Liver (tissue), 9 donors: ENCODE data around the gene PCSK6. TPM values are rescaled to one million over a fixed set of nuclear protein-coding genes. Genes with fewer than 3 reads are reported as not detected.

Experiments used
- DNase-seq: peaks from one replicate; pipeline ENCODE4 v3.0.0-alpha.2; 2017; ENCODE audit warnings: low spot score
- H3K27ac ChIP-seq, 2 donors: one replicate each; pipeline ENCODE4 v1.7.0; 2013; ENCODE audit warnings: inconsistent platforms in 2 of 2, low read length in 2 of 2, control low read depth in 1 of 2, low read depth in 1 of 2, mild to moderate bottlenecking in 1 of 2
- H3K27me3 ChIP-seq, 4 donors: one replicate each; pipeline versions ENCODE4 v1.6.1 to v1.7.0; 2013; ENCODE audit warnings: low read length in 3 of 4, inconsistent platforms in 1 of 4, mild to moderate bottlenecking in 1 of 4, moderate library complexity in 1 of 4; ENCODE audit not compliant: control insufficient read depth in 4 of 4, insufficient read depth in 4 of 4
- H3K36me3 ChIP-seq, 4 donors: one replicate each; pipeline versions ENCODE4 v1.6.1 to v1.7.0; 2013; ENCODE audit warnings: low read length in 3 of 4, mild to moderate bottlenecking in 3 of 4, low read depth in 1 of 4, moderate library complexity in 1 of 4; ENCODE audit not compliant: control insufficient read depth in 4 of 4, insufficient read depth in 3 of 4
- H3K4me1 ChIP-seq, 4 donors: one replicate each; pipeline versions ENCODE4 v1.6.1 to v1.7.0; 2013; ENCODE audit warnings: low read length in 3 of 4, mild to moderate bottlenecking in 3 of 4, moderate library complexity in 1 of 4; ENCODE audit not compliant: control insufficient read depth in 4 of 4, insufficient read depth in 4 of 4
- H3K4me3 ChIP-seq, 3 donors: one replicate each; pipeline versions ENCODE4 v1.6.1 to v1.7.0; 2013; ENCODE audit warnings: low read length in 3 of 3, control low read depth in 1 of 3, low read depth in 1 of 3, mild to moderate bottlenecking in 1 of 3
- H3K9ac ChIP-seq, 2 donors: one replicate each; pipeline ENCODE4 v1.7.0; 2013; ENCODE audit warnings: low read length in 2 of 2, mild to moderate bottlenecking in 2 of 2, moderate library complexity in 2 of 2, control low read depth in 1 of 2, low read depth in 1 of 2
- H3K9me3 ChIP-seq, 4 donors: one replicate each; pipeline versions ENCODE4 v1.6.1 to v1.7.0; 2013; ENCODE audit warnings: low read length in 3 of 4; ENCODE audit not compliant: control insufficient read depth in 4 of 4
- ATF3 ChIP-seq: IDR thresholded peaks from 2 replicates; pipeline ENCODE4 v1.6.1; 2016; ENCODE audit warnings: antibody characterized with exemption
- EGR1 ChIP-seq, 2 donors: IDR thresholded peaks; 2 replicates each; pipeline ENCODE4 v1.6.1; 2016 to 2018; ENCODE audit warnings: antibody characterized with exemption in 2 of 2, low read depth in 2 of 2
- FOXA1 ChIP-seq: IDR thresholded peaks from 2 replicates; pipeline ENCODE4 v1.6.1; 2016; ENCODE audit warnings: antibody characterized with exemption
- FOXA2 ChIP-seq: IDR thresholded peaks from 2 replicates; pipeline ENCODE4 v1.6.1; 2016; ENCODE audit warnings: antibody characterized with exemption
- GABPA ChIP-seq, 2 donors: IDR thresholded peaks in 1 of 2; conservative IDR thresholded peaks in 1 of 2; 2 replicates each; pipeline ENCODE4 v1.6.1; 2016; ENCODE audit warnings: antibody characterized with exemption in 2 of 2, mild to moderate bottlenecking in 1 of 2, moderate library complexity in 1 of 2
- HNF4A ChIP-seq, 2 donors: conservative IDR thresholded peaks; 2 replicates each; pipeline ENCODE4 v1.6.1; 2016; ENCODE audit warnings: antibody characterized with exemption in 2 of 2, mild to moderate bottlenecking in 2 of 2
- HNF4G ChIP-seq: IDR thresholded peaks from 2 replicates; pipeline ENCODE4 v1.6.1; 2016; ENCODE audit warnings: antibody characterized with exemption
- JUND ChIP-seq, 2 donors: IDR thresholded peaks; 2 replicates each; pipeline ENCODE4 v1.6.1; 2016; ENCODE audit warnings: antibody characterized with exemption in 2 of 2
- MAX ChIP-seq: IDR thresholded peaks from 2 replicates; pipeline ENCODE4 v1.6.1; 2016; ENCODE audit warnings: antibody characterized with exemption
- NR2F2 ChIP-seq: IDR thresholded peaks from 2 replicates; pipeline ENCODE4 v1.6.1; 2016; ENCODE audit warnings: antibody characterized with exemption
- RAD21 ChIP-seq, 2 donors: IDR thresholded peaks; 2 replicates each; pipeline ENCODE4 v1.6.1; 2016; ENCODE audit warnings: antibody characterized with exemption in 2 of 2, mild to moderate bottlenecking in 2 of 2
- REST ChIP-seq: IDR thresholded peaks from 2 replicates; pipeline ENCODE4 v1.6.1; 2016; ENCODE audit warnings: antibody characterized with exemption, mild to moderate bottlenecking
- RXRA ChIP-seq, 2 donors: IDR thresholded peaks; 2 replicates each; pipeline ENCODE4 v1.6.1; 2017 to 2018; ENCODE audit warnings: antibody characterized with exemption in 2 of 2, mild to moderate bottlenecking in 1 of 2
- SP1 ChIP-seq: IDR thresholded peaks from 2 replicates; pipeline ENCODE4 v1.6.1; 2018; ENCODE audit warnings: antibody characterized with exemption, mild to moderate bottlenecking
- TAF1 ChIP-seq: conservative IDR thresholded peaks from 2 replicates; pipeline ENCODE4 v1.6.1; 2016; ENCODE audit warnings: antibody characterized with exemption, mild to moderate bottlenecking
- YY1 ChIP-seq: IDR thresholded peaks from 2 replicates; pipeline ENCODE4 v1.6.1; 2016; ENCODE audit warnings: antibody characterized with exemption, mild to moderate bottlenecking
- ZBTB33 ChIP-seq: IDR thresholded peaks from 2 replicates; pipeline ENCODE4 v1.6.1; 2016; ENCODE audit warnings: antibody characterized with exemption
- WGBS: extraction: QIAGEN DNeasy Blood & Tissue Kit; methylation state at CpG from one replicate; pipeline ENCODE4 v1.1.7; 2013; 5-methylcytosine and 5-hydroxymethylcytosine counted together
- polyA plus RNA-seq, 2 donors: library from polyadenylated mRNA; stranded (reverse) in 1 of 2; unstranded in 1 of 2; fragments of 200-250 nt in 1 of 2; fragments of >200 nt in 1 of 2; fragmentation: Nextera tagmentation in 1 of 2; extraction: Ambion mirVana in 1 of 2; gene quantifications; one replicate each; pipeline versions ENCODE4 v1.2.1 to v1.2.3, GENCODE V29; 2013 to 2015
- total RNA-seq, 2 donors: library from RNA; depleted of rRNA; stranded (reverse); fragments of >200 nt; gene quantifications; one replicate each; pipeline ENCODE4 v1.2.3, GENCODE V29; 2014
- TF ChIP-seq, protein P1 (sequence below): fragments of 150-350 bp; IDR thresholded peaks from 2 replicates; pipeline ENCODE4 v1.5.1; 2017; ENCODE audit warnings: improper control_type of control experiment, low read depth, low read length; ENCODE audit not compliant: missing input control
- donor health status: healthy.
- donor health status: healthy.
- donor health status: healthy.
- donor health status: healthy.
- donor health status: healthy.

Gene PCSK6
- total and polyA plus RNA-seq, 4 donors: 94.8 to 398 (median 168) TPM

DNA sequence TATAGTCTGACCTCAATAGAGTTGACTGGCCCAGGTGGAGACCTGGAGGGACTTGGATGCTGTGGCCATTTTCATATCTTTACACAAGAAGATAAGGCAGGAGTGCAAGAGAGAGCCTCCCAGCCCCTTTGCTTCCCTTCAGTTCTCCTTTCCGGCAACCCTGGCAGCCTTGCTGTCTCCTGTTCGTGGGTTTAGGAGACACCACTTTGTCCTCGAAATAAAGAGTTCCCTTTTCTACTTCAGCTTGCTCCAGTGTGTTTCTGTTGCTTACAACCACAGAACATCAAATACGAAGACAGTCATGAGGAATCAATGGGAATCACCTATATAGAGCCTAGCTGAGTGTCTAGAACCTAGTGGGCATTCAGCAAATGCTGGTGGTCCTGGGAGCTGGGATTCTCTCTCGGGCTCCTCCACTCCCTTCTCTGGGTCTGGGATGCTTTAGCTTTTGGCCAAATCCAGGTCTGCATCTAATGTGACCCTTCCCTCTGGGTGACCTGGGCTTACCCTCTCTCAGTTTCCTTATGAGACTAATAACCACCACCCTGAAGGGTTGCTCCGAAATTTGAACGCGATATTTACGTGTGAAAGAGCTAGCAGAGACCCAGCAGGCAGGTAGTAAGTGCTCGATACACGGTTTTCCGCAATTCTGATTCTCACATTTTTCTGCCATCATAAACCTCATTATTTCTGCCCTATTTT lies 44.5 kb downstream of the PCSK6 start:
- 90% methylated on average over 12 of the region's 12 CpGs for WGBS
- Histone ChIP-seq H3K27me3 (no peaks in the 10 kb centered on the region), H3K4me3 (no peak overlapping the region), H3K27ac (peak overlapping the region; percentile 96 to 98), H3K9me3 (no peaks in the 10 kb centered on the region), H3K9ac (peak overlapping the region in 1 of 2 donors; percentile 51), H3K36me3 (peaks cover 0 to 8% (median under 1%) of the 10 kb centered on the region in 4 donors), H3K4me1 (peaks cover 16 to 79% (median 61%) of the 10 kb centered on the region in 4 donors)
- TF ChIP-seq TAF1: no peak
- no peak for TF ChIP-seq SP1
- no peak for TF ChIP-seq HNF4G
- no peak for TF ChIP-seq FOXA1
- TF ChIP-seq YY1: no peak
- TF ChIP-seq RAD21 (IDR thresholded peaks at IDR 0.05): no peak
- no peak for TF ChIP-seq JUND (IDR thresholded peaks at IDR 0.05)
- no peak for TF ChIP-seq HNF4A (conservative IDR thresholded peaks at IDR 0.05)
- no peak for TF ChIP-seq ZBTB33
- TF ChIP-seq REST: no peak
- no peak for TF ChIP-seq EGR1 (IDR thresholded peaks at IDR 0.05; ENCODE audit: low read depth in 2 of 2)
- no peak for TF ChIP-seq MAX
- no peak for TF ChIP-seq FOXA2
- no peak for TF ChIP-seq NR2F2
- TF ChIP-seq, protein P1, sequence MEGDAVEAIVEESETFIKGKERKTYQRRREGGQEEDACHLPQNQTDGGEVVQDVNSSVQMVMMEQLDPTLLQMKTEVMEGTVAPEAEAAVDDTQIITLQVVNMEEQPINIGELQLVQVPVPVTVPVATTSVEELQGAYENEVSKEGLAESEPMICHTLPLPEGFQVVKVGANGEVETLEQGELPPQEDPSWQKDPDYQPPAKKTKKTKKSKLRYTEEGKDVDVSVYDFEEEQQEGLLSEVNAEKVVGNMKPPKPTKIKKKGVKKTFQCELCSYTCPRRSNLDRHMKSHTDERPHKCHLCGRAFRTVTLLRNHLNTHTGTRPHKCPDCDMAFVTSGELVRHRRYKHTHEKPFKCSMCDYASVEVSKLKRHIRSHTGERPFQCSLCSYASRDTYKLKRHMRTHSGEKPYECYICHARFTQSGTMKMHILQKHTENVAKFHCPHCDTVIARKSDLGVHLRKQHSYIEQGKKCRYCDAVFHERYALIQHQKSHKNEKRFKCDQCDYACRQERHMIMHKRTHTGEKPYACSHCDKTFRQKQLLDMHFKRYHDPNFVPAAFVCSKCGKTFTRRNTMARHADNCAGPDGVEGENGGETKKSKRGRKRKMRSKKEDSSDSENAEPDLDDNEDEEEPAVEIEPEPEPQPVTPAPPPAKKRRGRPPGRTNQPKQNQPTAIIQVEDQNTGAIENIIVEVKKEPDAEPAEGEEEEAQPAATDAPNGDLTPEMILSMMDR: no peak
- TF ChIP-seq RXRA (IDR thresholded peaks at IDR 0.05): no peak
- TF ChIP-seq ATF3: no peak
- TF ChIP-seq GABPA (IDR thresholded peaks at IDR 0.05 in 1 of 2, conservative IDR thresholded peaks at IDR 0.05 in 1 of 2): no peak
- DNase-seq: no peak
